Erythroblast (primary cell): ENCODE measurements around the gene TPSAB1.
"Not testable (repeated sequence)": the region's sequence is repeated elsewhere in the genome, so short reads cannot be mapped to it uniquely, and the experiment has no call there.

ENCODE experiments used
- DNase-seq, 2 experiments: peaks; one replicate each; lab custom pipeline; 2025; lab: John Stamatoyannopoulos, UW
- GATA1 ChIP-seq: IDR thresholded peaks from 2 replicates; pipeline ENCODE4 v1.6.1; 2011; ENCODE audit warnings: low read depth, mild to moderate bottlenecking, control low read depth, low read length, moderate library complexity
- POLR2A ChIP-seq: IDR thresholded peaks from 2 replicates; pipeline ENCODE4 v1.6.1; 2011; ENCODE audit warnings: mild to moderate bottlenecking, low read length

Gene TPSAB1

DNA sequence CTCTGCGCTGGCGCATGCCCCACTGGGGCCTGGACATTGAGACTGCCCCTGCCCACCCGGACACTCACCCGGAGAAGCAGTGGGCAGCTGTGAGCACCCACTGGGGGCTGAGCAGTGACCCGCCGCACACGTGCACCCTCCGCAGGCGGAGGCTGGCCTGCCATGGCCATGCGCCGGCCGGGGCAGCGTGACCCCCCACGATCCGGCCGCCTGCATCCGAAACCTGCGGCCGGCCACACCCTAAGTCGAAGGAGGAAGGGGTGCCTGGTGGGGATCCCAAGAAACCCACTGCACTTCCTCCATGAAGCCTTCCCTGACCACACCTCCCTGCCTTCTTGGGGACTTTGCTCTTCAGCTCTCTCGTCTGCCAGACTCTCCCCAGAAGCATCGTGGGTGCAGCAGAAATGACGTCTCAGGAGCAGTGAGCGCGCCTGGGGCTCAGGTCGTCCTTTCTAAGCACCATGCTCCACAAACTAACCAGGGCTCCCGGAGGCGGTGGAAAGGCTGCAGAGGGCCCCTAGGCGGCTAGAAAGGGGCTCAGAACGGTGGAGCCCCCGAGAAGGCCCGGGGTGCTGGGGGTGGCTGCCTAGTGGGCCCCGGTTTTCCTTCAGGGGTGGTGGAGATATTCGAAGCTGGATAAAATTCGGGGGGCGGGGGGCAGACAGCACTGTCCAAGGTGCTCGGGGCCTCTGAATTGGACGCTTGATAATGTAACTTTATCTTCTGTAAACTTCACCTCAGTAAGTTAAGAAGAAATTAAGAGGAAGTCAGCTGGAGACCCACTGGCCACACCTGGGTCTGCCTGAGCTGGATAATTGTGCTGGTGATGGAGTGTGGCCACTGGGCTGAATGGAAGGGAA is 16.9 kb upstream of the TPSAB1 start:
- no peak for DNase-seq
- TF ChIP-seq POLR2A (no peak), GATA1 (no peak)

DNA sequence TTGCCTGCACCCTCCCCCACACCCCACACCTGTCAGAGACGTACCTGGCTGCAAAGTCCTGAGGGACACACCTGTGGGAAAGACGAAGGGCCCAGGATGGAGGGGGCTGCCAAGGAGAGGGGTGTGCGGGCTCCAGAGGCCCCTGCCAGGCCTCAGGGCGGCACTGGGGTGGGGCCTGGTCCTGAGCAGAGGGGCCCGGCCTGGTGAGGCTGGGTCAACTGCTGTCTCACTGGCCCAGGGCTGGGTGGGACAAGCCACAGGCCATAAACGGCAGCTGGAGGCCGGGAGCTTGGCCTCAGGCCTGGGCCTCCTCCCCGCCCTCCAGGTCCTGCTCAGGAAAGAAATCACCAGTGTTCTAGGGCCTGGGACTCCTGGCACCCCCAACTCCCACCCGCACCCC is 15.9 kb upstream of the TPSAB1 start:
- no peak for DNase-seq
- TF ChIP-seq POLR2A (no peak), GATA1 (no peak)

DNA sequence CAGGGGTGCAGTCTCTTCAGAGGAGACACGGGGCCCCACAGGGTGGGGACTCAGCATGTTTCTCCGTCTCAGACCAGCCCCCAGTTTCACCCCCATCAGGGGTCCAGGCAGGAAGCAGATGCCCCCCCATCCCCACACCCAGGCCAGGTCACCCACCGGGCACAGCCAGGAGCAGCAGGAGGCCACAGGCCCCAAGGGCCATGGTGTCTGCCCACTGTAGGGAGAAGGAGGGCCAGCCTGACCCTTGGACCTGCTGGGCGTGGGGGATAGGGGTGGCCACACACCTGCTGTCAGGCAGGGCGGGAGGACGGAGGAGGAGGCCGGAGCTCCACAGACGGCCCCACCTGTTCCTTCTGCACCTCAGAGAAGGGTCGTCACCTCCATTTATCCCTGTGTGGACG is 15.5 kb upstream of the TPSAB1 start, which contains the start of gene TPSG1:
Gene TPSG1 (minus strand): TSS at position 218 of the 401 bp plus-strand sequence. CDS start 16 bp downstream, at position 202.
- no peak for DNase-seq
- TF ChIP-seq GATA1: no peak
- TF ChIP-seq POLR2A: no peak

DNA sequence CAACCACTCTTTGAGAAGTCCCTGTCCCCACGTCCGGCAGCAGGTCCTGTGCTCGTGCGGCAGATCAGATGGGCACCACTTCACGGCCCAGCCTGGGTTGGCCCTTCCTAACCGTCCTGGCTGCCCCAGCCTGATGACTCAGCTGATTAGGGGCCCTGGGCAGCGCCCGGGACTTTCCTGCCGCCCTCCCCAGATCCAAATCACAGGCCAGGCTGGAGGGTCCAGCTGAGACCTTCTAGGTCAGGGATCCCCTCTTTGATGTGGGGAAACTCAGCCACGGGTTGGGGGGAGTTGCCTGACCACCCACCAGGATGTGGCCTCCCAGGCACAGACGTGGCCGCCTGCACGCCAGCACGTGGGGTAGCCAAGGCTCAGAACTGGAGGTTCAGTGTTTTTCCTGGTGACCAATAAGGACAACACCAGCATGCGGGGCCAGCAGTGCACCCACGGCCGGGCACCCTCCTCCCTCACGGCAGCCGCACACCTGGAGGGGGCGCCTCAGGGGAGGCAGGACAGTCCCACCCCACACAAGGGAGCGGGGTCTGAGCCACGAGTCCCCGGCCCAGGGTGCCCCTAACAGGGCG is 14.7 kb upstream of the TPSAB1 start:
- peak; percentile 67 for TF ChIP-seq POLR2A
- not testable (repeated sequence) for DNase-seq

DNA sequence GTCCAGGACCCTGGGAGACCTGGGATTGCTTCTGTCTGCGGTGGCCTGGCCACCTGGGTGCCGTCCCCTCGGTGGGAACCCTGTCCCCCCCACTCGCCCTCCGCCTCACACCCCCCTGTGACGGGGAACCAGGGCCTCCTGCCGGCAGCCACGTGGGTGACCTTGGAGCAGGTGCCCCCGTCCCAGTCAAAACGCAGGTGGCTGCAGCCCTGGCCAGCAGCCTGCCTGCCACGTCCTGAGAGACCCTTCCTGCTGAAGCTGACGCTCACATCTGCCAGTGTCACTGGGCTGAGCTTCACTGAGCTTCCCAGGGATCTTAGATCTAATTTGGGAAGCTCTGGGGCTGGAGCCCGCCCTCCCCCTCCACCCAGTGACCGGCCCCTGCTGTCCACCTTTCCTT is 13.8 kb upstream of the TPSAB1 start:
- DNase-seq: not testable (repeated sequence)

DNA sequence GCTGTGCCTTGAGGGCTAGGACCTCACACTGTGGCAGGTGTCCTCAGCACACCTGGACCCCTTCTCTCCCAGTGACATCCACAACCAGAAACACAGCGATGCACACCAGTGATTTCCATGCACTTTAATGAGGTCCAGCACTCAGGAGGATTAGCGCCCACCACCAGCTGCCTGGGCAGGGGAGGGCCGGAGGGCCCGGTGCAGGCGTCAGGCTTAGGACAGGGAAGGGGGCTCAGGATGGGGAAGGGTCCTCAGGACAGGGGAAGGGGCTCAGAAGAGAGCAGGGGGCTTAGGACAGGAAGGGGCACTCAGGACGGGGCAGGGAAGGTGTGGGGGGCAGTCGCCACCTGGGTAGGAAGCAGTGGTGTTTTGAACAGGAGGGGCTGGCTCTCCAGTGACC is 12.3 kb upstream of the TPSAB1 start:
- not testable (repeated sequence) for DNase-seq

DNA sequence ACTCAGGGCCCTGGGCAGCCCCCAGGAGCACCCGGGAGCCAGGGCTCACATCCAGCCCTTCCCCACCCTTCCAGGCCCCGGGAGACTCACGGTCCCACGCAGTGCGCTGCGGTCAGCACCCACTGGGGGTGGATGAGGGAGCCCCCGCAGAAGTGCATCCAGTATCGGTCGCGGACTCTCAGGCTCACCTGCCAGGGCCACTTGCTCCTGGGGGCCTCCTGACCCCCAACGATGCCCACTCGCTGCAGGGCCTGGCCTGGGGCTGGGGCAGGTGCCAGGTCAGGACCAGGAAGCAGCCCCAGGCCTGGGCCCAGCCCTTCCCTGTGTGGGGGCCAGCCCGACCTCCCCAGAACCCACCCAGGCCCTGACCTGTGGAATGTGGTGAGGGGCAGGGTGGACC is 11.0 kb upstream of the TPSAB1 start:
- not testable (repeated sequence) for DNase-seq

DNA sequence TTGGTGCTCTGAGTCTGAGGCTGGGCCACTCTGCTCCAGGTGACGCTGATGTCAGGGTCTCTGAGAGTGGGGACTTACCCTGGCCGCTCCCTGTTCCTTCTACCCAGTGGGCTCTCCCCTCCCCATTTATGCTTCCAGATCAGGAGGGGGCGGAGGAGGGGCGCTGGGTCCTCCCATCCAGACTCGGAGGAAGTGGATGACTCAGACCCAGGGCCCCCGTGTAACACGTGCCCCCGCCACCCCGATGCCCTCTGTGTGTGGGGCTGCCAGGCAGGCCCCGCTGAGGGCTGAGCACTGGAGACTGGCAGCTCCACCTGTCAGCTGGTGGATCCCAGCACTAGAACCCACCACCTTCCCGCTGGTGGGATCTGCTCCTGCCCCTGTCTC is 10.4 kb upstream of the TPSAB1 start, which contains the start of gene TPSB2:
Gene TPSB2 (minus strand): TSS at position 101 of the 387 bp plus-strand sequence. CDS start 233 bp downstream, outside the sequence.
- DNase-seq: not testable (repeated sequence)

DNA sequence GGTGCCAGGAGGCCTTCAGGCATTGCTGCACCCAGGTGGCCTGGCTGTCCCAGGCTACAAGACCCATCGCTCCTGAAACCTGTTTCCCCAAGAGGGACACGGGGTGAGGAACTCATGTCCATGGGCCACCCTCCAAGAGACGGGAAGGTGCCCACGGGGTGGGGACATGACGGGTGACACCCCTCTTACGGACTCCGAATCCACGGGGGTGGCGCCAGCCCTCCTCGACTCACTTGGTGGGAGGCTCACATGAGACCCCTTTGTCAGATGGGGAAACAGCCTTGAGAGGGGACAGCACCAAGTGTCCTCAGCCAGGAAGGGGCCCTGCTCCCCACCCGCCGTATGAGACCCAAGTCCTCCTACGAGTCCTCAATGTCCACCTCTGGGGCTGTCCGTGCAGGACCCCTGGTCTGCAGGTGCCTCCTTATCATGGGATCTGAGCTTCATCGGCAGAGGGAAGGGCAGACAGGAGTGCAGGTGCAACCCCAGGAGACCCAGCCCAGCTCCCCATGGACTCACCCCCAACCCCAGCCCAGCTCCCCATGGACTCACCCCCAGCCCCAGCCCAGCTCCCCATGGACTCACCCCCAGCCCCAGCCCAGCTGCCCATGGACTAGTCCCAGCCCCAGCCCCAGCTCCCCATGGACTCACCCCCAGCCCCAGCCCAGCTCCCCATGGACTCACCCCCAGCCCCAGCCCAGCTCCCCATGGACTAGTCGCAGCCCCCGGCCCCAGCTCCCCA is 9.9 kb upstream of the TPSAB1 start:
- not testable (repeated sequence) for DNase-seq

DNA sequence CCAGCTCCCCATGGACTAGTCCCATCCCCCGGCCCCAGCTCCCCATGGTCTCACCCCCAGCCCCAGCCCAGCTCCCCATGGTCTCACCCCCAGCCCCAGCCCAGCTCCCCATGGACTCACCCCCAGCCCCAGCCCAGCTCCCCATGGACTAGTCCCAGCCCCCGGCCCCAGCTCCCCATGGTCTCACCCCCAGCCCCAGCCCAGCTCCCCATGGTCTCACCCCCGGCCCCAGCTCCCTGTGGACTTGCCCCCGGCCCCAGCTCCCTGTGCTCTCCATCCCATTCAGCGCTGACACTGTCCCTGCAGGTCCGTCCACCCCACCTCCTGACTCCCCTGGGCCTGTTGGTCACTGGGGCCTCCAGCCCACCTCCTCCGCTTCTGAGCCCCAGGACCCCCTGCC is 9.2 kb upstream of the TPSAB1 start:
- DNase-seq: not testable (repeated sequence)

DNA sequence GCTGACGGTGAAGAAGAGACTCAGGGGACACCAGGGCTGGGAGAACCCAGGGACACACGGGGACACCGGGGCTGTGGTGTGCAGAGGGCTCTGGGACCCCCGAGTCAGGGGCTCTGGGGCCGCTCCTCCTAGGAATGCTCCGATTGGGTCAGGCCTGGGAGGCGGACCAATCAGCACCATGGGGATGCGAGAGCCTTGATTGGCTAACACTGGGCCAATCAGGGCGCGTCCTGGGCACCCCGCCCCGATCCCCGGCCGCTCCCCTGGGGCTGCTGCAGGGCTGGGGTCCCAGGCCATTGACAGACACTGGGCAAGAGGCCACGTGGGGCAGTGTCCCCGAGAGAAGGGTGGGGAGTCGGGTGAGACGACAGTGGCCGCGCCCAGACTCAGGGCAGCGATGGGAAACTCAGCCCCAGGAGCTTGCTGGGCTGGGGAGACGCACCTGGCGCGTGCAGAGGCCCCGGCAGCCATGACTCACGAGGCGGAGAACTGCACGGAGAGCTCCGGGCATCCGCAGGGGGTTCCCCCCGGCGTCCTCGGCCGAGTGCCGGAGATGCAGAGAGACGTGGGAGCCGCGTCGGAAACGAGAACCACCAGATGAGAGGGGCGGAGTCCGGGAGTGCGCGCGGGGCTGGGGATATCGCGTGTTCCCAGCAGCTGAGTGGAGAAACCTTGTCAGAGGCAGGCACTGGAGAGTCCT is 8.3 kb upstream of the TPSAB1 start:
- DNase-seq: not testable (repeated sequence)

DNA sequence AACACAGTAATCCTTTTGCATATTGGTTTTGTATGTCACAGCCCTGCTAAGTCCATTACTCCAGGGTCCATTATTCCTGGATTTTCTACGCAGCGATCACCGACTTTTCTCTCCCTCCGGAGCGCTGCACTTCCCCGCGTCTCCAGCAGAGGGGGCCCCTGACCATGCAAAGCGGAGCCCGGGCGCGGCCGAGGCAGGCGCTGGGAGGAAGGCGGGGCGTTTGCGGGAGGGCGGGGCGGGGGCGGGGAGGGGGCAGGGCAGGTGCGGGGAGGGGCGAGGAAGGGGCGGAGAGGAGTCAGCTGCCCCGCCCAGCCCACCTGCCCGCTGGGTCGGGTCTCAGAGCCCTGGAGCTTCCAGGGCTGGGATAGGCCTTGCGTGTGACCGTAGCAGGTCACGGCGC is 3.8 kb upstream of the TPSAB1 start:
- not testable (repeated sequence) for DNase-seq

DNA sequence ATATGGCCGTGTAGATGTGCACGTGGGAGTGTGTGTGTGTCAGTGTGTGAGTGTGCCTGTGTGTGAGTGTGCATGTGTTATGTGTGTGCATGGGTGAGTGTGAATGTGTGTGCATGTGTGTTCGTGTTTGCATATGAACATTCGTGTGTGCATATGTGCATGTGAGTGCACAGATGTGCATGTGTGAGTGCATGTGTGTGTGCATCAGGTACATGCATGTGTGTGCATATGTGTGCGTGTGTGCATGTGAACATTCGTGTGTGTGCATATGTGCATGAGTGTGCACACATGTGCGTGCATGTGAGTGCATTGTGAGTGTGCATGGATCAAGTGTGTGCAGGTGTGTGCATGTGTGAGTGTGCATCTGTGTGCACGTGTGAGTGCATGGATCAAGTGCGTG is 2.5 kb upstream of the TPSAB1 start:
- no peak for DNase-seq
- TF ChIP-seq POLR2A (no peak), GATA1 (no peak)

DNA sequence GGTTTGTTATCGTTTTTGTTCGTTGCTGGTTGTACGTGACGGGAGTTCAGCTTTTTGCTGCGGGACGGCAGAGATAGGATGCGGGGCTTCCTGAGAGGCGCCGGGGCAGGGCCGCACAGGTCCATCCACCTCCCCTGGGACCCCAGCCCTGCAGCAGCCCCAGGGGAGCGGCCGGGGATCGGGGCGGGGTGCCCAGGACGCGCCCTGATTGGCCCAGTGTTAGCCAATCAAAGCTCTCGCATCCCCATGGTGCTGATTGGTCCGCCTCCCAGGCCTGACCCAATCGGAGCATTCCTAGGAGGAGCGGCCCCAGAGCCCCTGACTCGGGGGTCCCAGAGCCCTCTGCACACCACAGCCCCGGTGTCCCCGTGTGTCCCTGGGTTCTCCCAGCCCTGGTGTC is 1.6 kb upstream of the TPSAB1 start:
- DNase-seq: not testable (repeated sequence)

DNA sequence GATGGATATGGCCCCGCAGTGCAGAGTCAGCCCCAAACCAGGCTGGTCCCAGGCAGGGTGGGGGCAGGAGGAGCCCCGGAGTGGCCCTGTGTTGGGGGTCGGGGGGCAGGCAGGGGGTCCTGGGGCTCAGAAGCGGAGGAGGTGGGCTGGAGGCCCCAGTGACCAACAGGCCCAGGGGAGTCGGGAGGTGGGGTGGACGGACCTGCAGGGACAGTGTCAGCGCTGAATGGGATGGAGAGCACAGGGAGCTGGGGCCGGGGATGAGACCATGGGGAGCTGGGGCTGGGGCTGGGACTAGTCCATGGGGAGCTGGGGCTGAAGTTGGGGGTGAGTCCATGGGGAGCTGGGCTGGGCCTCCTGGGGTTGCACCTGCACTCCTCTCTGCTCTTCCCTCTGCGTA is 930 bp upstream of the TPSAB1 start:
- DNase-seq: not testable (repeated sequence)

DNA sequence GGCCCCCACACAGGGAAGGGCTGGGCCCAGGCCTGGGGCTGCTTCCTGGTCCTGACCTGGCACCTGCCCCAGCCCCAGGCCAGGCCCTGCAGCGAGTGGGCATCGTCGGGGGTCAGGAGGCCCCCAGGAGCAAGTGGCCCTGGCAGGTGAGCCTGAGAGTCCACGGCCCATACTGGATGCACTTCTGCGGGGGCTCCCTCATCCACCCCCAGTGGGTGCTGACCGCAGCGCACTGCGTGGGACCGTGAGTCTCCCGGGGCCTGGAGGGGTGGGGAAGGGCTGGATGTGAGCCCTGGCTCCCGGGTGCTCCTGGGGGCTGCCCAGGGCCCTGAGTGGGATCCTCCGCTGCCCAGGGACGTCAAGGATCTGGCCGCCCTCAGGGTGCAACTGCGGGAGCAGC is 576 bp downstream of the TPSAB1 start:
- not testable (repeated sequence) for DNase-seq

DNA sequence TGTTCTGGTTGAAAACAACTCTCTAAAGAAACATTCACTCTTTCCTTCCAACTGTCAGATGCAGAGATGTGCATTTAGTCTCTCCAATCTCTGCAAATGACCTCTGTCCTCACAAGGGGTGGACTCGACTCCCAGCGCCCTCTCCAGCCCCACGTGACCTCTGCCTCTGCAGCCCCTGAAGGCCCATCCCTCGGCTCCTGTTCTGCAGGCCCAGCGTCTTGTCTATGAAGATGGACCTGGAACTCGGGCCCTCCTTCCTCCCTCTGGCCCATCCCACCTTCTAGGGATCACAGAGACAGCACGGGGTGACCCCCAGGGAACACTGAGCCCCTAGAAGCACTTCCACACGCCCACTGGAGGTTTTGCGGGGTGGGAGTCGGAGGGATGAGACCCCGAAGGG is 2.9 kb downstream of the TPSAB1 start:
- not testable (repeated sequence) for DNase-seq

DNA sequence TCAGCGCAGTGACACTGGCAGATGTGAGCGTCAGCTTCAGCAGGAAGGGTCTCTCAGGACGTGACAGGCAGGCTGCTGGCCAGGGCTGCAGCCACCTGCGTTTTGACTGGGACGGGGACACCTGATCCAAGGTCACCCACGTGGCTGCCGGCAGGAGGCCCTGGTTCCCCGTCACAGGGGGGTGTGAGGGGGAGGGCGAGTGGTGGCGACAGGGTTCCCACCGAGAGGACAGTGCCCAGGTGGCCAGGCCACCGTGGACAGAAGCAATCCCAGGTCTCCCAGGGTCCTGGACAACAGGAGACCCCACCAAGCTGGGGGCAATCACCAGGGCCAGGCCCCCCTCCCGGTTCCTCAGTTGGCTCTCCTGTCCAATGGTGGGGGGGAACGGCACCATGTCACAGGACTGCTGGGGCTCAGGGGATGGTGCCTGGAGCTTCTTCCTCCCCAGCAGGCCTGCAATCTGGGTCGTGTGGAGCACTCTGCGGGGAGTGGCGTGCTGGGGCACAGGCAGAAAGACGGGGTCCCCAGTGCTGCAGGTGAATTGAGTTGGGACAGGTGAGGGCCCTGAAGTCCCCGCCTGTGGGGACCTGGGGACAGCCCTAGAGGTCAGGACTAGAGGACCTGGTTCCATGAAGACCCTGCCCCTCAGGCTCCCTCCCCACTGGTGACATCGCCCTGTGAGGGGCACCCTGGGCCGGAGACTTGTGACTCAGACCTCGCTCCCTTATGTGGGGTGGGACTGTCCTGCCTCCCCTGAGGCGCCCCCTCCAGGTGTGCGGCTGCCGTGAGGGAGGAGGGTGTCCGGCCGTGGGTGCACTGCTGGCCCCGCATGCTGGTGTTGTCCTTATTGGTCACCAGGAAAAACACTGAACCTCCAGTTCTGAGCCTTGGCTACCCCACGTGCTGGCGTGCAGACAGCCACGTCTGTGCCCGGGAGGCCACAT is 3.7 kb downstream of the TPSAB1 start:
- DNase-seq: not testable (repeated sequence)
